Inflammatory macrophage treated with lipopolysaccharide for 4 hours (primary cell): ENCODE results near the gene MB.

ENCODE experiments used
- DNase-seq: peaks from one replicate; pipeline ENCODE4 v3.0.0-alpha.2; 2020

The MB gene

GRCh38 chr22:35614404-35614803 is 2.7 kb downstream of the MB start:
- DNase-seq: no peak

- no peak for DNase-seq
Measured at GRCh38 chr22:35612903-35613302, 4.2 kb downstream of the MB start.

GRCh38 chr22:35611891-35612576 is 5.1 kb downstream of the MB start:
- DNase-seq: peak; percentile 66

DNA sequence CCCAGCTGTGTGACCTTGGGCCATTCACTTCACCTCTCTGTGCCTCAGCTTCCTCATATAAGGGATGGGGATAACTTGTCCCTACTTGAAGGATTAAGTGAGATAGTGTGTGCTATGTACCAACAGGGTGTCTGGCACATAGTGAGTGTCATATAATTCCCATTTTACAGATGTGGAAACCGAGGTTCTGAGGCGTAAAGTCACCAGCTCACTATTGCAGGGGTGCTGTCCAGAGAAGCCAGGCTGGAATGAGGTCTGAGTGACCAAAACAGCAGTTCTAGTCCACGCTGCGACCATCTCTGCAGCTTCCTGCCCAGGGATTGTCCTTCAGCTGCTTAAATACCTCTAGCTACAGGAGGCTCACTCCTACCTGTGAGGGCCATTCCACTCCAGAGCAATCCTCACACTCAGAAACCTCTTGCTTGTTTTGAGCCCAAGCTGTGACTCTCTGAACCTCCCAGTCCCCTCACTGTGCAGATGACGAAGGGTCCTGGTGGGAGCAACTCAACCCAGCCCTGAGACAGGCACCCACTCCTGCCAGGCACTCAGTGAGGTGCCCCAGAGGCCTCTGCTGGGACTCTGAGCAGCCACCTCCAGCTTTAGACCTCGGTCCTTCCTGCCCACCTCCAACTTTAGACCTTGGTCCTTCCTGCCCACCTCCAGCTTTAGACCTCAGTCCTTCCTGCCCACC is 5.8 kb downstream of the MB start:
- DNase-seq: no peak

DNA sequence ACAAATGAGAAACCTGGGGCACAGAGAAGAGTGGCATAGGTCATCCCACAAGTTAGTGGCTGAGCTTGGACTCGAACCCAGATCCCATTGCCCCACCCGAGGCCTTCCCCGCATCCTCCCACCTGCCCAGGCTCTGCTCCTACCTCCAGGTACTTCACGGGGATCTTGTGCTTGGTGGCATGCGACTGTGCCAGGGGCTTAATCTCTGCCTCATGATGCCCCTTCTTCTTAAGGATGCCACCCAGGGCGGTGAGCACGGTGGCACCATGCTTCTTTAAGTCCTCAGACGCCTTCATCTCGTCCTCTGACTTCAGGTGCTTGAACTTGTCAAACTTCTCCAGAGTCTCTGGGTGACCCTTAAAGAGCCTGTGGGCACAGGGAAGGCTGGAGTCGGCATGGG is 6.4 kb downstream of the MB start:
- no peak for DNase-seq

DNA sequence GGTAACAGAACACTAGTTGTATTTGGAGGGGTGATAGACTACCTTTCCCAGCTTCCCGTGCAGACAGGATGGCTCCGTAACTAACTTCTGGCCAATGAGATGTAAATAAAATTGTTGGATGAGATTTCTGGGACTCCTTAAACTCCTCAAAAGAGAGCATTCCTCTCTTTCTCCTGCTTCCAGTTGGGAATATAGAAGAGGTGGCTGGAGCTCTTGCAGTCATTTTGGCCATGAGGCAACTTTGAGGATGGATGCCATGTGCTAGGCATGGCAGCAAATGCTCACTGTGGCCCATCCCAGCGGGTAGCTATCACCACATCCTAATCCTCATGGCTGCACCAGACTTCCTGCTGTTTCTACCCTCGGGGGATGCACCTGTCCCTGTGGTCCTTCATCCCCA is 7.4 kb downstream of the MB start:
- DNase-seq: no peak

DNA sequence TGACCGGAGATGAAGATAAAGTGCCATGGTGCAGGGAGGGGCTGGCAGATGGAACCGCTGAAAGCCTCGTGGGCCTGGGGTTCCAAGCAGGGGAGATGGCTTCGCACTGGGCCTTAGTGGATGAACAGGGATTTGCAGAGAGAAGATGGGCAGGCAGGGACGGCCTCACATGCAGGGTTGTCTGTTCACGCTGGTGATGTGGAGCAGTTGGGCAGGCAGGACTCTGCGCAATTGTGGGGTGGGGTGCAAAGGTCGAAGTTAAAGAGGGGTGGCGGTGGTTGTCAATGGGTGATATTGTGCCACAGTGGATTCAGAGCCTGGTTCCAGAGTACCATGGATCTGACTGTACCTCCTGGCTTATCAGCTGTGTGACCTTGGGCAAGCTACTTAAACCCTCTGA is 7.9 kb downstream of the MB start:
- no peak for DNase-seq

DNA sequence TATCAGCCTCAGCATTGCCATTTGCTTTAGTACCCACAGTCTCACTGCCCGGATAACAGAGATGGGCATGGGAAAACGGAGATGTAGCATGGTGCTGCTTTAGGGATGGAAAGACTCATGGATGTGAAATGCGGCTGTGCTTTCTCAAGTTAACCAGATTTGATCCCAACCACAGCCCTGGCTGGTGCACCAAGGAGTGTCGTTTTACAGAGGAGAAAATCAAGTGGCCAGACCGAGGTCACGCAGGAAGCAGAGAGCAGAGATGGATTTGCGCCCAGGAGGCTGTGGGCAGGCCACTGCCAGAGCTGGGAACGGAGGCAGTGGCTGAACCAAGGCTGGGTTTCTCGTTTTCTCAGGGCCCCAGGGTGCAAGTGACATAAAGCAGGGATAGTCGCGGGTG is 9.0 kb downstream of the MB start:
- DNase-seq: no peak

DNA sequence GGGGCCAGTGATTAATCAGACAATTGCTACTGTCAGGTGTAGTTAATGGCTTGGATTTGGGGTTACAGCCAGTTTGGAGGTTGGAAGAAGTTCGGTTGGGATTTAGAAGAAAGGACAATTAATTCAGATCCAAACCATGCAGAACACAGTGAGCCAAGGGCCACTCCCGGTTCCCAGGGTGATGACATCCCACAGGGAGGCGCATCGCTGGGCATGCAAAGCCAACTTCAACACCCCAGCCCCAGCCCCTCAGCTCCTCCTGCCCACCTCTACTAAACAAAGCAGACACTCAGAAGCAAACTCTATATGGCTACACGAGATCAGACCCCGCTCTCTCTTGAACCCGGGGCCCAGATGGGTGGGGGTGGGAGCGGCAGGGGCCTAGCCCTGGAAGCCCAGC is 10.2 kb downstream of the MB start:
- DNase-seq: no peak

DNA sequence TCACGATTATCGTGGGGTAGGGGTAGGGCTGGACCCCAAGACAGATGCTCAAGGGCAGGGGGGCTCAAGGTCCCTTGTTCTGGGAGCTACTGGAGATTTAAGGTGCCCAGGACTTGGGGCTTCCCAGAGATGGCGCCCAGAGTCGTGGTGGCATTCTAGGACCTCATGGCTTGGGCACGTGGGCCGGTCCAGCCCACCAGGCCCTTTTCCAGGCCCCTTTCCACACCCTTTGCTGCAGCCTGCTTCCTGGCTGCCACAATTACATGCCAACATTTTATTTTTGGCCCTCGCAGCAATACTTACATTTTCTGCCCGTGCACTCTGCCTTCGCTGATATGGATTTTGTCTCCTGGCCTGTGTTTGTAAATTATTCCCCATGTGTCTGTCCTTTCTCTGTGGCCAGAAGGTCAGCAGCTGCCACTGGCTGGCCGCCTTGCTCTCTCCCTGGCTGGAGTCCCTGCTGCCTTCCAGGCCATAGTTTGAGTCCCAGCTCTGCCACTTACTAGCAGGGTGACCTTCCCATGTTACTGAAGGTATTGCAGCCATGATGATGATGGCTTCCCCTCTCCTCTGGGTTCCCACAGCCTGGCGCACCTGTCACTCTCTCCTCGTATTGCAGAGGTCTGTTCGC is 11.2 kb downstream of the MB start:
- no peak for DNase-seq

- no peak for DNase-seq
Measured at GRCh38 chr22:35605369-35605680, 11.8 kb downstream of the MB start.

DNA sequence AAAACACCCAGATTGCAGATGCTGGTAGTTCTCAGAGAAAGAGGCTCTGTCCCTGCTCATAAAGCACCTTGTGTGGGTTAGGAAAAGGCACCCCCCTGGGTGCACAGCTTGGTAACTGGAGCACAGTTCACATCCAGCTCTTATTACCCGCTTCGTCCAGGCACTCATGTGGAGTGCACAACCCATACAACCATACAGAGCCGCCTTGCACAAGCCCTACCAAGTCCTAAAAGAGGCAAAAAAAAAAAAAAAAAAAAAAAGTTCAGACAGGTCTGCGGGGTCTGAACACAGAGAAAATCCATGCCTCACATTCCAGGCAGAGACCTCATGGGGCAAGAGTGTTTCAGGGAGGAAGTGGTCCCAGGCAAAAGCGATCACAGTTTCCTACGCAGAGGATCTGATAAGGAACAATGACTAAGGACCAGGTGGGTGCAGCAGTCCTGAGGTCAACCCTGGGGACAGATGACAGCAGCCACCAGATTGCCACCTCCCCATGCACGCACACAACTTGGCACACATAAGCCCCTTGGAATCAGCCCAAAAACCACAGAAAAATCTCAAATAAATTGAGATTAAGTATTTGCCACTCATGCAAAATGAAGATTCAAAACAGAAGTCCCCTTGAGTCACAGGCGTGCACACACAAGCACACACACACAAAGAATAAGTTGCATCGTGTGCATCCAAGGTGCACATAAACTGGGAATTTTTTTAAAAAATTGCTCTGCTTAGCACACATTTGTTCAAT is 12.3 kb downstream of the MB start:
- peak; percentile 88 for DNase-seq

- DNase-seq: peak; percentile 98
Measured at GRCh38 chr22:35601743-35602615, 15.2 kb downstream of the MB start.

- DNase-seq: no peak
Measured at GRCh38 chr22:35601013-35601580, 16.0 kb downstream of the MB start.

- peak; percentile 83 for DNase-seq
Measured at GRCh38 chr22:35600476-35600875, 16.7 kb downstream of the MB start.

- DNase-seq: peak; percentile 19
Measured at GRCh38 chr22:35599364-35599763, 17.8 kb downstream of the MB start.

DNA sequence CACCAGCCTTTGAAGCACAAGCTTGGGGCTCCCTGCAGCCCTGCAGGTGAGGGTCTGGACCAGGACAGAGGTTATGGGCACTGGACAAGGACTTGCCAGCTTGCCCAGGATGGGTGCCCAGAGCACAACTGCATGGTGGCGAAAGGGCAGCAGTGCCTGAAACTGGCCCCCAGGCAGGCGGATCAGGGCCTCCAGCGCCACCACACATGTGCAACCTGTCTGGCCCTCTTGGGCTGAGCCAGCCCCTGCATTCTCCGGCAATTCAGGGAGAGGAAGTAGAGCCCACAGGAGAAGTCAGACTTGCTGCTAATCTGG is 18.8 kb downstream of the MB start:
- DNase-seq: no peak

GRCh38 chr22:35597692-35598395 is 19.3 kb downstream of the MB start:
- DNase-seq: no peak

GRCh38 chr22:35596821-35597220 is 20.3 kb downstream of the MB start:
- DNase-seq: no peak

GRCh38 chr22:35594686-35595085 is 22.4 kb downstream of the MB start:
- DNase-seq: no peak

GRCh38 chr22:35593891-35594470 is 23.1 kb downstream of the MB start:
- no peak for DNase-seq
